ENCODE measurements around the gene SLC35F1.

DNA sequence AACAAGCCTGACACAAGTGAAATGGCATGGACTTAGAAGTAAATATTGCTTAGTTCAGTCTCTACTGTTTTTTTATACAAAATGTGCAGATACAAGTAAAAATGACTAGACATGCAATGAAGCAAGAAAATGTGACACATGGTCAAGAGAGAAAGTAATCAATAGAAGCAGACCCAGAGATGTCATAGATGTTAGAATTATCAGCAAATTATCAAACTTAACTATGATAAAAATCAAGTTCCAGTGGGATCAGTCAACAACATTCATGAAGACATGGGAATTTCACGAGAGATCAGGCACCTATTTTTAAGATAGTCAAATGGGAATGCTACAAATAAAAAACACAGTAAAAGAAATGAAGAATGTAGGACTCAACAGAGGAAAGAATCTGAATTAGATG is 267.0 kb downstream of the SLC35F1 start:
- TF ChIP-seq CTCF (IDR thresholded peaks at IDR 0.05) = no peak
- no peak for TF ChIP-seq EZH2 (IDR thresholded peaks at IDR 0.05; ENCODE audit: borderline replicate concordance, insufficient read depth, low read depth, low read length, poor library complexity, severe bottlenecking)
